ENCODE measurements around the gene ZNF628. TPM values are rescaled to one million over a fixed set of nuclear protein-coding genes. Genes with fewer than 3 reads are reported as not detected.
"Not testable (repeated sequence)": the region's sequence is repeated elsewhere in the genome, so short reads cannot be mapped to it uniquely, and the experiment has no call there.

ZNF628 gene
- total RNA-seq, 2 donors from 2014 or later: 8.0 to 12.3 TPM

DNA sequence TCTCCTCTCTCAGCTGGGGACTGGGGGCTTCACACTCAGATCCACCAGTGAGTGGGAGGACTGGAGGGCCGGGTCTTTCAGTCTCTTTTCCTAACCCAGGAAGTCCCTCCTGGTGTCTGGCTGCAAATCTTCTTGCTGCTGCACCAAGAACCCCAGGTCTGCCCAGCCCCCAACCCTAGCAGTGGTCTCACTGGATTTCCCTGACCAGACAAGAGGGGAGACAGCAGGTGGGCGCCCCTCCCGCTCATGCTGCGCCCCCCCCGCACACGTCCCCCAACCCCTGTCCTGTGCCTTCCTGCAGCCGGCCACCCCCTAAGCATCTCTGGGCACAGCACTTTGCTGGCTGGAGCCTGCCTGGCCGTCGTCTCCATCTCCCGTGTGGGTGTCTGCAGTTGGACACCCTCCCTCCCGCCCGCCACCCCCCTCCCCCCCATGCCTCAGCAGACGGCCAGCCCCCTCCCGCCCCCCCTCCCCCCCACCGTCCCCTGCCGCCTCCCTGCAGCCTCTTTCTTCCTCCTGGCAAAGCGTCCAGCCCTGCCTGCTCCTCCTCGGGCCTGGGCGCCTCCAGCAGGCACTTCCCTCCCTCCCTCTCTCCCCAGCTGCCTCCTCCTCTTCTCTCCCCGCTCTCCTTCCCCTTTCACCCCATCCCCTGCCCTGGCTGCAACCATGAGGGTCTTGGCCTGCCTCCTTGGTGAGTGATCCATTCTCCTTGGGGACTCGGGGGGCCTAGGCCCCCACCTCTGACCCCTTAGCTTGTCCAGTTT, 11.7 kb downstream of the ZNF628 start, which contains the start of gene SSC5D:
TSS of gene SSC5D (plus strand) at position 513 of the 764 bp plus-strand sequence. CDS start at position 667, 154 bp downstream.
- Mint-ChIP-seq H3K9me3 (no peaks in the 10 kb centered on the region), H3K4me3 (no peak within 1 kb of the TSS), H3K27ac (no peak within 1 kb of the TSS), H3K4me1 (ENCODE audit: low read depth in 2 of 2) (peaks cover 4 to 6% of the 10 kb centered on the region in 2 donors), H3K27me3 (peaks cover 0 to 8% of the 10 kb centered on the region in 2 donors), H3K36me3 (no peaks in the 10 kb centered on the region)
- ATAC-seq (no peak), DNase-seq (ENCODE audit: low spot score) (no peak)

DNA sequence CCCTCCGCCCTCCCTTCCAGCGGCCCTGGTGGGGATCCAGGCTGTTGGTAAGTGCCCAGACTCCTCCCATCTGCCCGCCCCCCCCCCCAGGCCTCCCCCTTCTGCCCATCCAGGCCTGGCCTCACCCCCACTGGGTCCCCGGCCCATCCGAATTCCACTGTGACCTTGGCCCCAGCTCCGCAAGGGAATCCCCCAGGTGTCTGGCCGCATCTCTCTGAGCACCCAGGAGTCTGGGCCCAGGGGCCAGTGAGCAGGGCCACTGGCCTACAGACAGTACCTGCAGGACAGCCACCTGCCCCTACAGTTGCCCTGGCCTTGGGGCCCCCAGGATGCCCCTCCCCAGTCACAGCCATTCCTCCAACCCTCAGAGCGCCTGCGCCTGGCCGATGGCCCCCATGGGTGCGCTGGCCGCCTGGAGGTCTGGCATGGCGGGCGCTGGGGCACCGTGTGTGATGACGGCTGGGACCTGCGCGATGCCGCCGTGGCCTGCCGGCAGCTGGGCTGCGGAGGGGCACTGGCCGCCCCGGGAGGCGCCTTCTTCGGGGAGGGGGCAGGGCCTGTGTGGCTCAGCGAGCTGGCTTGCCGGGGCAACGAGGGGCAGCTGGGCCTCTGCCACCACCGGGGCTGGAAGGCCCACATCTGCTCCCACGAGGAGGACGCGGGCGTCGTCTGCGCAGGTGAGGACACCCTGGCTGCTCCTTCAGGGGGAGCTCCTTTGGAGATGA, 12.7 kb downstream of the ZNF628 start:
- Mint-ChIP-seq H3K27me3 (peaks cover 0 to 8% of the 10 kb centered on the region in 2 donors), H3K36me3 (no peaks in the 10 kb centered on the region), H3K4me1 (ENCODE audit: low read depth in 2 of 2) (peaks cover 4 to 6% of the 10 kb centered on the region in 2 donors), H3K27ac (no peak overlapping the region), H3K4me3 (no peak overlapping the region), H3K9me3 (no peaks in the 10 kb centered on the region)
- DNase-seq (ENCODE audit: low spot score) (no peak), ATAC-seq (no peak)

DNA sequence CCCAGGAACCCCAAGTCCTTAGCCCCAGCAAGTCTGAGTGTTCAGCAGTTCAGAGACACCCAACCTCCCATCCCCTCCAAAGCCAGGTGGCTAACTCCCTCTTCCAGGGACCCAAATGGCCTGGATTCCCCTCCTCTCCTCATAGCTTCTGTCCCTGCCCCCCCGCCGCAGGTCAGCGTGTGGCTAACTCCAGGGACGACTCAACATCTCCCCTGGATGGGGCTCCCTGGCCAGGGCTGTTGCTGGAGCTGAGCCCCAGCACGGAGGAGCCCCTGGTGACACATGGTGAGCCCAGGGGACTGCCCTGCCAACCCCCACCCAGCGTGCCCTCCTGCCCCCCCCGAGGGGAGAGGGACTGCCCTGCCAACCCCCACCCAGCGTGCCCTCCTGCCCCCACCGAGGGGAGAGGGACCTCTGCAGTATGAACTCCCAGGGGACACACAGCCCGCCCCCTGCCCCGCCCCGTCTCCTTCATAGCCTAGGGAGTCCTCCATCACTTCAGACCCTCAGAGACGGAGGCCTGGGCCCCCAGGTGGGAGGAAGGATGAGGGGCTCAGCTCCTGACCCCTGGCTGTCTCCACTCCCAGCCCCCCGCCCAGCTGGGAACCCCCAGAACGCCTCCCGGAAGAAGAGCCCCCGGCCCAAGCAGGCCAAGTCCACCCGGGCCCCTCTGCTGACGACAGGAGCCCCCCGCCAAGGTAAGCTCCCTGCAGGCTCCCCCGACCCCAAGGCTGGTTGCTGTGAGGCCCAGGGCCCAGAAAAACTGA, 13.5 kb downstream of the ZNF628 start:
- H3K27ac Mint-ChIP-seq: no peak overlapping the region
- ATAC-seq (no peak), DNase-seq (ENCODE audit: low spot score) (no peak)
- no peak overlapping the region for H3K4me3 Mint-ChIP-seq
- H3K9me3 Mint-ChIP-seq: no peaks in the 10 kb centered on the region
- peaks cover 0 to 8% of the 10 kb centered on the region in 2 donors for H3K27me3 Mint-ChIP-seq
- no peaks in the 10 kb centered on the region for H3K36me3 Mint-ChIP-seq
- peaks cover 4 to 6% of the 10 kb centered on the region in 2 donors for H3K4me1 Mint-ChIP-seq (ENCODE audit: low read depth in 2 of 2)

DNA sequence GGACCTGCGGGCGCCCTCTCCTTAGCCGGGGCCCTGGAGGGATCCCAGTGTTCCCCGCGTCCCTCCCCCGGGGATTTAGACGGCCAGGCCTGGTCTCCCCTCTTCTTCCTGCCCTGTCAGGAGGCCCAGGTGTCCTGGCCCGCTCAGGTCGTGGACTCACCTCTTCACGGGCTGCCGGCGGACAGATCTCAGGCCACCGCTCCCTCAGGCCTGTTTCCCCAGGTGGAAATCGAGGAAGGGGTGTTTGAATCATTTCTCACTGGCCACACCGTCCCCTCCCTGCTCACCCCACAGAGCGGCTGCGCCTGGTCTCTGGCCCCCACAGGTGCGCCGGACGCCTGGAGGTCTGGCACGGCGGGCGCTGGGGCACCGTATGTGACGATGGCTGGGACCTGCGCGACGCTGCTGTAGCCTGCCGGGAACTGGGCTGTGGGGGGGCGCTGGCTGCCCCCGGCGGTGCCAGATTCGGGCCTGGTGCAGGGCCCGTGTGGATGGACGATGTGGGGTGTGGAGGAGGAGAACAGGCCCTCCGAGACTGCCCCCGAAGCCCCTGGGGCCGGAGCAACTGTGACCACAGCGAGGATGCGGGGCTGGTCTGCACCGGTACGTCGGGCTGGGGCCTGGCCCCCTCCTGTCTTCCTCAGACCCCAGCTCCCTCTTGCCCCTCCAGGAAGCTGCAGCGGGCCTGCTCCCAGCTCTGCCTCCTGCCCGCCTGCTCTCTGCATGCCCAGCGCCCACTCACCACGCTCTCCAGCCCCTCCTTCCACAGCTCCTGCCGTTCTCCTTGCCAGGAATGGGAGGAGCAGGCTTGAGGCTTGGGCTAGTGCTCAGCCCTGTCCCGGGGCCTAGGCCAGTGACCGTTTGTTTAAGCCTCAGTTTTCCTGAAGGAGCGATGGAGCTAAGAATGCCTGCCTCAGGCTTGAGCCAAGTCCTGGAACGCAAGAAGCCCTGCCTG, 14.3 kb downstream of the ZNF628 start:
- DNase-seq (ENCODE audit: low spot score) (no peak), ATAC-seq (no peak)
- no peak overlapping the region for H3K4me3 Mint-ChIP-seq
- H3K9me3 Mint-ChIP-seq: no peaks in the 10 kb centered on the region
- H3K27me3 Mint-ChIP-seq: peaks cover 0 to 8% of the 10 kb centered on the region in 2 donors
- H3K36me3 Mint-ChIP-seq: no peaks in the 10 kb centered on the region
- H3K4me1 Mint-ChIP-seq (ENCODE audit: low read depth in 2 of 2): peaks cover 4 to 6% of the 10 kb centered on the region in 2 donors
- H3K27ac Mint-ChIP-seq: no peak overlapping the region

DNA sequence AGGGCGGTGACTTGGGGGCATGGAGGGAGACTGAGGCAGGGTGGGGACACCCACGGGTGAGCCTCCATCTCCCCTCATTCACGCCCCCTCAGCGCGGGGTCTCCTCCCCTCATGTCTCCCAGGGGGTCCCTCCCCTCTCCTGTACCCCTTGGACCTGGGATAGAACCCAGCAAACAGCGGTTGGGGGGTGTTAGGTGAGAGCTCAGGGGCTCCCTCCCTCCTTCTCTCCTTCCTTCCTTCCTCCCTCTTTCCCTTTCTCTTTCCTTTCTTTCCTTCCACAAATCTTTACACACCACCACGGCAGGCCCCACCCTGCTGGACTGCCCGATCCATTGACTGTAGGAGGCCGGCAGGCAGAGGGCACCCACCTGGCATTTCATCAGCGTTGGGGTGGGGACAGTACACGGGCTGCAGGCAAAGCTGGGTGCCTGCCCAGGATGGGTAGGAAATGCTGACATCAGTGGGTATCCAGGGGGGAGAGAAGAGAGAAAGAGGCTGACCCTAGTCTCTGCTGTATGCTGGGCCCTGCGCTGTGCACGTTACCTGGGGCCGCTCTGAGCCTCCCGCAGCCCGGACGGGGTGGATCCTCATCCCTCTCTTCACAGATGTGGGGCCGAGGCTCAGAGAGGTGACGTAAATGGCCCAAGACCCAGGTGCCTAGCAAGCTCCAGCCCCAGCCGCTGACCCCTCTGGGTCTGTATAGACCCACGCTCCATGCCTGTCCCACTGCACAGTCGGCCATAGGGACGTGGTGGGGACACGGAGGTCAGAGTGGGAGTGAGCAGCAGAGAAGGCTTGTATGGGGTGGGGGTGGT, 15.3 kb downstream of the ZNF628 start:
- DNase-seq (ENCODE audit: low spot score): no peak
- no peaks in the 10 kb centered on the region for H3K4me1 Mint-ChIP-seq (ENCODE audit: low read depth in 2 of 2)
- no peak for ATAC-seq
- no peaks in the 10 kb centered on the region for H3K9me3 Mint-ChIP-seq
- peaks cover 0 to 6% of the 10 kb centered on the region in 2 donors for H3K27me3 Mint-ChIP-seq
- H3K36me3 Mint-ChIP-seq: no peaks in the 10 kb centered on the region
- H3K4me3 Mint-ChIP-seq: no peak overlapping the region
- no peak overlapping the region for H3K27ac Mint-ChIP-seq

DNA sequence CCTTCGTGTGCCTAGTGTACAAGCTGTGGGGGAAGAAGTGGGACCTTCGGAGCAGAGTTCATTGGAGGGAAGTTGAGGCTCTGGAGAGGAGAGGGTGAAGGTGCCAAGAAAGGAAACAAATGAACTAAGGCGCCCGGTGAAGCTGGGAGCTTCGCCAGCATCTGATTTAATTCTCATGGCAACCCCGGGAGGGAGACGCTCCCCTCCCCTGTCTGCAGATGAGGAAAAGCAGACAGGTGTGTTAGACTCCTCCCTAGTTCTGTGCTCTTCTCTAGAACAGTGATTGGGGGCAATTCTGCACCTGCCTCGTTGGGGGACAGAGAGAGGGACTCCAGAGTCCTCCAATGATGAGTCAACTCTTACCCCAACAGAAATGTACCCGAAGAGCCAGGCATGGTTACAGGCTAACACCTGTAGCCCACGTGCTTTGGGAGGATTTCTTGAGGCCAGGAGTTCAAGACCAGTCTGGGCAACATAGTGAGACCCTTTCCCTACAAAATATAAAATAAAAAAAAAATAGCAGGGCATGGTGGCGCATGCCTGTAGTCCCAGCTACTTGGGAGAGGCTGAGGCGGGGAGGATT, 16.0 kb downstream of the ZNF628 start:
- Mint-ChIP-seq H3K4me1 (ENCODE audit: low read depth in 2 of 2) (no peaks in the 10 kb centered on the region), H3K27me3 (peaks cover 0 to 6% of the 10 kb centered on the region in 2 donors), H3K36me3 (no peaks in the 10 kb centered on the region), H3K4me3 (no peak overlapping the region), H3K9me3 (no peaks in the 10 kb centered on the region), H3K27ac (no peak overlapping the region)
- ATAC-seq (no peak), DNase-seq (ENCODE audit: low spot score) (no peak)

DNA sequence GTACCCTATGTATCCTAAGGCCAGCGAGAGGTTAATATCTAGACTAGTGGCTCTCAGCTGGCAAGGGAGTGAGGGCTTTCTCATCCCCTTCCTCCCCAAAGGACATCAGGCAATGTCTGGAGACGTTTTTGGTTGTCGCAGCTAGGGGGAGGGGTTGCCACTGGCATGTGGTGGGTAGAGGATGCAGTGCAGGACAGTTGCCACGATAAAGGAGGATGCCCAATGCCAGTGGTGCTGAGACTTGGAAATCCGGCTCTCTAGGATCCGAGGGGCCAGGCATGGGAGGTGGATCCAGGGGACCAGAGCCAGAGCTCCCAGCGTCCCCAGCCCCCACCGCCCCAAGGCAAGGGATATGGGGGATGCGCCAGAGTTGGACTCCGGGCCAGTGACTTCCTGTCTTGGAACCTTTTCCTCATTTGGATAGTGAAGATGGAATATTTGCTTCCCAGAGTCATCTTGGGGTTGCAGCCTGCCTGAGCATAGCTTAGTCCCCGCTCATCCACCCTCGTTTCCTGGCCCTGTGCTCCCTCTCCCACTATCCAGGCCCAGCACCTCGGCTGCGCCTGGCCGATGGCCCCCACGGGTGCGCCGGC, 16.7 kb downstream of the ZNF628 start:
- no peaks in the 10 kb centered on the region for H3K36me3 Mint-ChIP-seq
- no peak overlapping the region for H3K27ac Mint-ChIP-seq
- H3K4me1 Mint-ChIP-seq (ENCODE audit: low read depth in 2 of 2): no peaks in the 10 kb centered on the region
- ATAC-seq (no peak), DNase-seq (ENCODE audit: low spot score) (no peak)
- H3K27me3 Mint-ChIP-seq: peaks cover 0 to 6% of the 10 kb centered on the region in 2 donors
- no peaks in the 10 kb centered on the region for H3K9me3 Mint-ChIP-seq
- no peak overlapping the region for H3K4me3 Mint-ChIP-seq

DNA sequence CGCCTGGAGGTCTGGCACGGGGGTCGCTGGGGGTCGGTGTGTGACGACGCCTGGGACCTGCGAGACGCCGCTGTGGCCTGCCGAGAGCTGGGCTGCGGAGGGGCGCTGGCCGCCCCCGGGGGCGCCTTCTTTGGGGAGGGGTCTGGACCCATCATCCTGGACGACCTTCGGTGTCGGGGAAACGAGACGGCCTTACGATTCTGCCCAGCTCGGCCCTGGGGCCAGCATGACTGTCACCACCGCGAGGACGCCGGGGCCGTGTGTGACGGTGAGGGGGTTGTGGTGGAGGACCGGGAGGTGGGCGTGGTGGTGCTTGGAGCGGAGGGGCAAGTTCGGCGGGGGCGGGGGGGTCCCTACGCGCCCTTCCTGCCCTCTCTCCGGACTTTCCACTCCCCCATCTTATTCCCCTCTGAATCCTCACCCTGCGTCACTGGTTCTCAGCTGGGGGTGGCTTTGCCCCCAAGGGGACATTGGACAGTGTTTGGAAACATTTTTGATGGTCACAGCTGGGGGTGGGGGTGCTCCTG, 17.3 kb downstream of the ZNF628 start:
- Mint-ChIP-seq H3K4me1 (ENCODE audit: low read depth in 2 of 2) (no peaks in the 10 kb centered on the region), H3K27me3 (peaks cover 0 to 6% of the 10 kb centered on the region in 2 donors), H3K27ac (no peak overlapping the region), H3K36me3 (no peaks in the 10 kb centered on the region), H3K4me3 (no peak overlapping the region), H3K9me3 (no peaks in the 10 kb centered on the region)
- no peak for ATAC-seq
- no peak for DNase-seq (ENCODE audit: low spot score)

DNA sequence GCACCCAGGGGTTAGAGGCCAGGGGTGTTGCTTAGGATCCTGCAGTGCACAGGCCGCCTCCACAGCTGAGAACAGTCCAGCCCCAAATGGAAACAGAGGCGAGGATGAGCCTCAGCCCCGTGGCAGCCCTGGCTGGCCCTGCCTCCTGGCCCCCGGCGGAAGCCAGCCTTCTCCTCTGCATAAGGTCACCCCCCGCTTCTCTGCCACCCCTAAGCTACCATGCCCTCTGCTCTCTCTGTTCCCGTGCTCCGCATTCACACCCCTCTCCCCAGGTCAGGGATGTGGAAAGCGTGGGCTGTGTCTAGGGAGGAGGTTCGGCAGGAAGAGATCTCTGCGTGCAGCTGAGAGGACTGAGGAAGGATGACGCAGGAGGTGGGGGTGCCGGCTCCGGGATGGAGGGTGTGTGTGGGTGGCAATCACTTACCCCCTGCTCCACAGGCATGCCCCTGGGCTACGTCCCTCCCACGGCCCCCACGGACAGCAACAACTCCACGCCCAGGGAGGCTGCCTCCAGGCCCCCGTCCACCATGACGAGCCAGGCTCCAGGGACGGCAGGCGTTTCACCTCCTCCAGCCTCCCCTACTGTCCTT, 17.9 kb downstream of the ZNF628 start:
- no peaks in the 10 kb centered on the region for H3K36me3 Mint-ChIP-seq
- no peaks in the 10 kb centered on the region for H3K9me3 Mint-ChIP-seq
- peaks cover 0 to 6% of the 10 kb centered on the region in 2 donors for H3K27me3 Mint-ChIP-seq
- no peak overlapping the region for H3K27ac Mint-ChIP-seq
- H3K4me3 Mint-ChIP-seq: no peak overlapping the region
- no peaks in the 10 kb centered on the region for H3K4me1 Mint-ChIP-seq (ENCODE audit: low read depth in 2 of 2)
- ATAC-seq: no peak
- DNase-seq (ENCODE audit: low spot score): no peak

DNA sequence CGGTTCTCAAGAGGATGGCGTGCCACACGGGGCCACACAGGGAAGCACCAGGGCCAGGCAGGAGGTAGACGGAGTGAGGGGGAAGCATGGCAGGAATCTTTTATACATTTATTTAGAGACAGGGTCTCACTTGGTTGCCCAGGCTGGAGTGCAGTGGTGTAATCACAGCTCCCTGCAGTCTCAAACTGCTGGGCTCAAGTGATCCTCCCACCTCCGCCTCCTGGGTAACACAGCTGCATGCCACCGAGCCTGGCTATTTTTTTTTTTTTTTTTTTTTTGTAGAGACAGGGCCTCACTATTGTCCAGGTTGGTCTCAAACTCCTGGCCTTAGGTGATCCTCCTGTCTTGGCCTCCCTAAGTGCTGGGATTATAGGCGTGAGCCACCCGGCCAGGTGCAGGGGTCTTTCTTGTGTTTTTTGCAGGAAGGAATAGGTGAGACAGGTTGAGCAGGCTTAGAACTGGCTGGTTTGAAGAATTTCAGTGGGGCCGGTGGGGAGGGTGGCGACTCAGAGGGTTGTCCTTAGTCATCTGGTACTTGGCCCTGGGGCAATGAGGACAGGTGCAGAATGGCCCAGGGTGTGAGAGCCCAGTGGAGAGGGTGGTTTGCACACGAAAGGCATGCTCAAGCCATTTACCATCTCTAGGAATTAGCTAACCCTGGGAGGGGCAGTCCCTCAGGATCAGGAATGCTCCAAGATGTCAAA, 19.4 kb downstream of the ZNF628 start:
- ATAC-seq: no peak
- H3K27me3 Mint-ChIP-seq: peaks cover 0 to 6% of the 10 kb centered on the region in 2 donors

DNA sequence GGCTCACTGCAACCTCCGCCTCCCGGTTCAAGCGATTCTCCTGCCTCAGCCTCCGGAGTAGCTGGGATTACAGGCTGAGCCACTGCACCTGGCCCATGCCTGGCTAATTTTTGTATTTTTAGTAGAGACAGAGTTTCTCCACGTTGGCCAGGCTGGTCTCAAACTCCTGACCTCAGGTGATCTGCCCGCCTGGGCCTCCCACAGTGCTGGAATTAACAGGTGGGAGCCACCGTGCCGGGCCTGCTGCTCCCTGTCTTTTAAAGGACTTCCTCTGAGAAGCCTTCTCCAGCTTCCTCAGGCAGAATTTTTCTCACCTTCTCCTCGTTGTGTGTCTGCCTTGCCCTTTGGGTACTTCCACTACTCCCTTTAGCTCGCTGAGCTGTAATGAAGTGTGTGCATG, 20.4 kb downstream of the ZNF628 start:
- not testable (repeated sequence) for H3K4me1 Mint-ChIP-seq (ENCODE audit: low read depth in 2 of 2); H3K9me3 Mint-ChIP-seq; H3K4me3 Mint-ChIP-seq; ATAC-seq; H3K27me3 Mint-ChIP-seq; H3K27ac Mint-ChIP-seq; H3K36me3 Mint-ChIP-seq; DNase-seq (ENCODE audit: low spot score)

More for the DNA sequence above, 19.4 kb downstream of the ZNF628 start:
- Mint-ChIP-seq H3K9me3 (no peaks in the 10 kb centered on the region), H3K27ac (no peak overlapping the region), H3K36me3 (no peaks in the 10 kb centered on the region), H3K4me1 (ENCODE audit: low read depth in 2 of 2) (no peaks in the 10 kb centered on the region), H3K4me3 (no peak overlapping the region)
- DNase-seq (ENCODE audit: low spot score): no peak

Measured in natural killer cell treated with Interleukin-12 subunit alpha and Interleukin-12 subunit beta and Interleukin-15 and Interleukin-18, amount 100 ng/mL, for 72 hours (primary cell).